Caco-2 (cell line): ENCODE results near the gene C12orf50. TPM values are rescaled to one million over a fixed set of nuclear protein-coding genes. Genes with fewer than 3 reads are reported as not detected.

Source experiments
- BruUV-seq: library from RNA; stranded (reverse); fragments of 400-500 nt; replicated peaks from 2 replicates; lab custom pipeline; 2021; lab: Mats Ljungman, UMichigan
- CTCF ChIA-PET: fragments of 300-600 bp; sonication (Branson Sonifier 250); formaldehyde crosslinking; loops from one replicate; lab custom pipeline; 2022; ENCODE audit warnings: antibody characterized with exemption; lab: Charles Lee
- POLR2A ChIA-PET: fragments of 300-600 bp; sonication (Branson Sonifier 250); formaldehyde crosslinking; loops from one replicate; lab custom pipeline; 2022; ENCODE audit warnings: antibody characterized with exemption; lab: Charles Lee
- DNase-seq, 2 experiments: peaks; one replicate each; pipeline versions ENCODE4 v3.0.0 to v3.0.0-alpha.2; 2020 to 2022
- H3K27me3 ChIP-seq: replicated peaks from 2 replicates; pipeline ENCODE4 v1.6.0; 2011; ENCODE audit warnings: low read length; ENCODE audit not compliant: control insufficient read depth, insufficient read depth
- H3K36me3 ChIP-seq: 2 replicates; pipeline ENCODE4 v1.5.1; 2011; ENCODE audit warnings: low read length; ENCODE audit not compliant: control insufficient read depth, insufficient read depth
- H3K4me1 ChIP-seq: fragments of 250-450 bp; sonication (Bioruptor Pico); 2 replicates; pipeline ENCODE4 v1.5.1; 2020; ENCODE audit warnings: mild to moderate bottlenecking
- H3K4me3 ChIP-seq: 2 replicates; pipeline ENCODE4 v1.5.1; 2011; ENCODE audit warnings: low read depth, mild to moderate bottlenecking, control low read depth, low read length
- H3K9me3 ChIP-seq: fragments of 250-450 bp; sonication (Bioruptor Pico); 2 replicates; pipeline ENCODE4 v1.5.1; 2020; ENCODE audit warnings: mild to moderate bottlenecking, moderate library complexity
- H3K27ac Mint-ChIP-seq: one replicate; pipeline ENCODE4 v1.8.0; 2022; ENCODE audit warnings: mixed read lengths; ENCODE audit not compliant: unreplicated experiment
- H3K27me3 Mint-ChIP-seq: one replicate; pipeline ENCODE4 v1.8.0; 2022; ENCODE audit warnings: mixed read lengths; ENCODE audit not compliant: insufficient read depth, unreplicated experiment
- H3K36me3 Mint-ChIP-seq: one replicate; pipeline ENCODE4 v1.8.0; 2022; ENCODE audit warnings: mild to moderate bottlenecking, mixed read lengths; ENCODE audit not compliant: insufficient read depth, unreplicated experiment
- H3K4me1 Mint-ChIP-seq: one replicate; pipeline ENCODE4 v1.8.0; 2022; ENCODE audit warnings: low read depth, mixed read lengths; ENCODE audit not compliant: unreplicated experiment
- H3K4me3 Mint-ChIP-seq: one replicate; pipeline ENCODE4 v1.8.0; 2022; ENCODE audit warnings: mild to moderate bottlenecking, moderate library complexity, mixed read lengths; ENCODE audit not compliant: unreplicated experiment
- H3K9me3 Mint-ChIP-seq: one replicate; pipeline ENCODE4 v1.8.0; 2022; ENCODE audit warnings: mixed read lengths; ENCODE audit not compliant: unreplicated experiment
- intact Hi-C: fragments of 100-400 bp; cut with micrococcal nuclease; formaldehyde crosslinking; loops from one replicate; pipeline ENCODE4 v1.10.0; 2022; ENCODE audit not compliant: unreplicated experiment
- total RNA-seq: library from RNA; stranded (reverse); gene quantifications from 2 replicates; pipeline ENCODE4 v1.2.3, GENCODE V29; 2022
- TF ChIP-seq, protein P1 (sequence below), 2 experiments: fragments of 200-600 bp in 1 of 2; IDR thresholded peaks; 1 replicate in 1 of 2; 2 replicates in 1 of 2; pipeline versions ENCODE4 v1.5.1 to v1.8.0; 2011 to 2022; ENCODE audit warnings: antibody characterized with exemption in 1 of 2, control low read depth in 1 of 2, inconsistent platforms in 1 of 2, low read depth in 1 of 2, low read length in 1 of 2, mild to moderate bottlenecking in 1 of 2, moderate library complexity in 1 of 2; ENCODE audit not compliant: insufficient read depth in 1 of 2, severe bottlenecking in 1 of 2, unreplicated experiment in 1 of 2

Gene C12orf50
- total RNA-seq, 1 experiment from 2014 or later = not detected

GRCh38 chr12:87943762-87944161 is 85.4 kb downstream of the C12orf50 start:
- CTCF ChIA-PET = no interaction called here
- Mint-ChIP-seq H3K4me3 (no peak overlapping the region), H3K27me3 (peaks cover 6% of the 10 kb centered on the region), H3K9me3 (no peaks in the 10 kb centered on the region), H3K36me3 (no peaks in the 10 kb centered on the region), H3K27ac (no peak overlapping the region), H3K4me1 (no peaks in the 10 kb centered on the region)
- POLR2A ChIA-PET = no interaction called here
- no TSS peak for BruUV-seq
- Histone ChIP-seq H3K9me3 (no peaks in the 10 kb centered on the region), H3K27me3 (no peaks in the 10 kb centered on the region), H3K36me3 (no peaks in the 10 kb centered on the region), H3K4me3 (no peak overlapping the region), H3K4me1 (no peaks in the 10 kb centered on the region)
- no peak for DNase-seq
- TF ChIP-seq, protein P1, sequence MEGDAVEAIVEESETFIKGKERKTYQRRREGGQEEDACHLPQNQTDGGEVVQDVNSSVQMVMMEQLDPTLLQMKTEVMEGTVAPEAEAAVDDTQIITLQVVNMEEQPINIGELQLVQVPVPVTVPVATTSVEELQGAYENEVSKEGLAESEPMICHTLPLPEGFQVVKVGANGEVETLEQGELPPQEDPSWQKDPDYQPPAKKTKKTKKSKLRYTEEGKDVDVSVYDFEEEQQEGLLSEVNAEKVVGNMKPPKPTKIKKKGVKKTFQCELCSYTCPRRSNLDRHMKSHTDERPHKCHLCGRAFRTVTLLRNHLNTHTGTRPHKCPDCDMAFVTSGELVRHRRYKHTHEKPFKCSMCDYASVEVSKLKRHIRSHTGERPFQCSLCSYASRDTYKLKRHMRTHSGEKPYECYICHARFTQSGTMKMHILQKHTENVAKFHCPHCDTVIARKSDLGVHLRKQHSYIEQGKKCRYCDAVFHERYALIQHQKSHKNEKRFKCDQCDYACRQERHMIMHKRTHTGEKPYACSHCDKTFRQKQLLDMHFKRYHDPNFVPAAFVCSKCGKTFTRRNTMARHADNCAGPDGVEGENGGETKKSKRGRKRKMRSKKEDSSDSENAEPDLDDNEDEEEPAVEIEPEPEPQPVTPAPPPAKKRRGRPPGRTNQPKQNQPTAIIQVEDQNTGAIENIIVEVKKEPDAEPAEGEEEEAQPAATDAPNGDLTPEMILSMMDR (IDR thresholded peaks at IDR 0.05; ENCODE audit: insufficient read depth in 1 of 2, low read depth in 1 of 2, low read length in 1 of 2, severe bottlenecking in 1 of 2, unreplicated experiment in 1 of 2) = no peak
- intact Hi-C loops = no loop called here

DNA sequence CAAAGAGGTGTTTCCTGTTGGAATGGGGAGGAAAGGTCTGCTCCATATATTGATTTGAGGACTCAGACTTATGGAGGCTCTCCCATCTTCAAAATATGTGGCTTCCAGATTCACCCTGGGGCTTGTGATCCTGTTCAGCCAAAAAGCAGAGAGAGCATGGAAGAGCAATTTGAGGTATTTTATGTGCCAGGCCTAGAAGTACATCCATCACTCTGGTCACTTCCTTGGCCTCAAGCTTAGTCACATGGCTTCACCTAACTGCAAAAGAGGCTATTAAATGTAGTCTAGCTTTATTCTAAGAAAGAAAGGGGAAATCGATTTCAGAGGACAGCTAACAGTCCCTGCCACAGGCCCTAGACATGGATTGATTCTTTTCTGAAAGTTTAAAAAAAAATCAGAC is 86.2 kb downstream of the C12orf50 start:
- Histone ChIP-seq H3K36me3 (no peaks in the 10 kb centered on the region), H3K9me3 (no peaks in the 10 kb centered on the region), H3K4me1 (no peaks in the 10 kb centered on the region), H3K4me3 (no peak overlapping the region), H3K27me3 (no peaks in the 10 kb centered on the region)
- H3K9me3 Mint-ChIP-seq = no peaks in the 10 kb centered on the region
- peaks cover 6% of the 10 kb centered on the region for H3K27me3 Mint-ChIP-seq
- H3K4me1 Mint-ChIP-seq = no peaks in the 10 kb centered on the region
- no peak overlapping the region for H3K27ac Mint-ChIP-seq
- DNase-seq = no peak
- CTCF ChIA-PET = no interaction called here
- H3K36me3 Mint-ChIP-seq = no peaks in the 10 kb centered on the region
- no peak overlapping the region for H3K4me3 Mint-ChIP-seq
- no TSS peak for BruUV-seq
- intact Hi-C loops = no loop called here
- POLR2A ChIA-PET = no interaction called here
- TF ChIP-seq, protein P1 (IDR thresholded peaks at IDR 0.05; ENCODE audit: insufficient read depth in 1 of 2, low read depth in 1 of 2, low read length in 1 of 2, severe bottlenecking in 1 of 2, unreplicated experiment in 1 of 2) = no peak

DNA sequence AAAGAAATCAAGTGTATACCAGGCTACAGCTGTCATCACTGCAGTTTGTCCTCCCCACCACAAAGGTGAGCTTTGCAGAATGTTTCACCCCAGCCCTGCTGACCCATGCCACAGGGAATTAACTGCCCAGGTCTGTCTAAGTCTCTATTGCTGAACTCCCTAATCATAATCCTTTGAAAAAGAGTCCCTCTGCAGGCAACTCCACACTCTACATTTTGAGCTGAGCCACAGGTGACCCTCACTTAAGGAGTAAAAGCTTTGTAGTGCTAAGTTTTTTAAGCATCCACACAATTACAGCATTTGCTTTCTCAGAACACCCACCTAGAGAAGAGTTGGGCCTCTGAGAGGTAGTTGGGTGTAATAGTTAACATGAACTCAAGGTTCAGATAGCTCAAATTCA is 90.0 kb downstream of the C12orf50 start:
- Mint-ChIP-seq H3K4me1 (no peaks in the 10 kb centered on the region), H3K27me3 (peaks cover 2% of the 10 kb centered on the region), H3K27ac (no peak overlapping the region), H3K4me3 (no peak overlapping the region), H3K9me3 (peaks cover 12% of the 10 kb centered on the region), H3K36me3 (no peaks in the 10 kb centered on the region)
- no peaks in the 10 kb centered on the region for H3K9me3 ChIP-seq
- no peaks in the 10 kb centered on the region for H3K27me3 ChIP-seq
- no peak overlapping the region for H3K4me3 ChIP-seq
- CTCF ChIA-PET = no interaction called here
- TF ChIP-seq, protein P1 (IDR thresholded peaks at IDR 0.05; ENCODE audit: insufficient read depth in 1 of 2, low read depth in 1 of 2, low read length in 1 of 2, severe bottlenecking in 1 of 2, unreplicated experiment in 1 of 2) = no peak
- no peaks in the 10 kb centered on the region for H3K36me3 ChIP-seq
- POLR2A ChIA-PET = no interaction called here
- DNase-seq = no peak
- intact Hi-C loops = no loop called here
- no peaks in the 10 kb centered on the region for H3K4me1 ChIP-seq
- no TSS peak for BruUV-seq
